ENCODE results near the gene PSTK. TPM values are rescaled to one million over a fixed set of nuclear protein-coding genes. Genes with fewer than 3 reads are reported as not detected.

PSTK gene
- total and polyA plus RNA-seq, 2 donors = 3.1 to 5.0 TPM

Other genes starting within 250 kb of the PSTK start
- 0.63 TPM for gene CUZD1, start 134.5 kb upstream of the PSTK start, total RNA-seq
- 0.56 TPM for gene CUZD1, start 134.5 kb upstream of the PSTK start, polyA plus RNA-seq
- 2.4 TPM for gene FAM24B, start 100.8 kb upstream of the PSTK start, total RNA-seq
- 1.8 TPM for gene FAM24B, start 100.8 kb upstream of the PSTK start, polyA plus RNA-seq
- gene FAM24A, start 69.8 kb upstream of the PSTK start, total RNA-seq = not detected
- not detected for gene FAM24A, start 69.8 kb upstream of the PSTK start, polyA plus RNA-seq
- 18.5 TPM for gene C10orf88, start 26.2 kb upstream of the PSTK start, total RNA-seq
- gene C10orf88, start 26.2 kb upstream of the PSTK start, polyA plus RNA-seq = 6.0 TPM
- gene IKZF5, start 28.4 kb downstream of the PSTK start, total RNA-seq = 19.1 TPM
- gene IKZF5, start 28.4 kb downstream of the PSTK start, polyA plus RNA-seq = 8.6 TPM
- gene ACADSB, start 28.6 kb downstream of the PSTK start, total RNA-seq = 24.0 TPM
- 12.7 TPM for gene ACADSB, start 28.6 kb downstream of the PSTK start, polyA plus RNA-seq
- not detected for gene HMX3, start 155.6 kb downstream of the PSTK start, total RNA-seq
- gene HMX3, start 155.6 kb downstream of the PSTK start, polyA plus RNA-seq = not detected
- gene HMX2, start 167.7 kb downstream of the PSTK start, total RNA-seq = not detected
- not detected for gene HMX2, start 167.7 kb downstream of the PSTK start, polyA plus RNA-seq
- 115 TPM for gene BUB3, start 174.0 kb downstream of the PSTK start, total RNA-seq
- 69.8 TPM for gene BUB3, start 174.0 kb downstream of the PSTK start, polyA plus RNA-seq

All from urinary bladder (tissue), 2 donors.